ENCODE data around the gene EPHB4.

GRCh38 chr7:100867040-100867775, 39.9 kb upstream of the EPHB4 start, which contains the start of gene TRIP6:
- TF ChIP-seq, protein P1, sequence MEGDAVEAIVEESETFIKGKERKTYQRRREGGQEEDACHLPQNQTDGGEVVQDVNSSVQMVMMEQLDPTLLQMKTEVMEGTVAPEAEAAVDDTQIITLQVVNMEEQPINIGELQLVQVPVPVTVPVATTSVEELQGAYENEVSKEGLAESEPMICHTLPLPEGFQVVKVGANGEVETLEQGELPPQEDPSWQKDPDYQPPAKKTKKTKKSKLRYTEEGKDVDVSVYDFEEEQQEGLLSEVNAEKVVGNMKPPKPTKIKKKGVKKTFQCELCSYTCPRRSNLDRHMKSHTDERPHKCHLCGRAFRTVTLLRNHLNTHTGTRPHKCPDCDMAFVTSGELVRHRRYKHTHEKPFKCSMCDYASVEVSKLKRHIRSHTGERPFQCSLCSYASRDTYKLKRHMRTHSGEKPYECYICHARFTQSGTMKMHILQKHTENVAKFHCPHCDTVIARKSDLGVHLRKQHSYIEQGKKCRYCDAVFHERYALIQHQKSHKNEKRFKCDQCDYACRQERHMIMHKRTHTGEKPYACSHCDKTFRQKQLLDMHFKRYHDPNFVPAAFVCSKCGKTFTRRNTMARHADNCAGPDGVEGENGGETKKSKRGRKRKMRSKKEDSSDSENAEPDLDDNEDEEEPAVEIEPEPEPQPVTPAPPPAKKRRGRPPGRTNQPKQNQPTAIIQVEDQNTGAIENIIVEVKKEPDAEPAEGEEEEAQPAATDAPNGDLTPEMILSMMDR (conservative IDR thresholded peaks at IDR 0.05 in 1 of 2, IDR thresholded peaks at IDR 0.05 in 1 of 2; ENCODE audit: extremely low read depth in 1 of 2, insufficient read depth in 1 of 2, low read depth in 1 of 2, low read length in 2 of 2), result no peak
- TF ChIP-seq EZH2 (IDR thresholded peaks at IDR 0.05; ENCODE audit: borderline replicate concordance, low read length), result no peak

Measured in mammary epithelial cell (primary cell).